ENCODE measurements around the gene NACA. TPM values are rescaled to one million over a fixed set of nuclear protein-coding genes. Genes with fewer than 3 reads are reported as not detected.
A peak's percentile ranks its signal among the peaks of the same experiment; 100 is the strongest.
"Not testable (repeated sequence)": the region's sequence is repeated elsewhere in the genome, so short reads cannot be mapped to it uniquely, and the experiment has no call there.

The NACA gene
- total RNA-seq, 3 donors from 2014 or later: 507 to 753 (median 639) TPM

DNA sequence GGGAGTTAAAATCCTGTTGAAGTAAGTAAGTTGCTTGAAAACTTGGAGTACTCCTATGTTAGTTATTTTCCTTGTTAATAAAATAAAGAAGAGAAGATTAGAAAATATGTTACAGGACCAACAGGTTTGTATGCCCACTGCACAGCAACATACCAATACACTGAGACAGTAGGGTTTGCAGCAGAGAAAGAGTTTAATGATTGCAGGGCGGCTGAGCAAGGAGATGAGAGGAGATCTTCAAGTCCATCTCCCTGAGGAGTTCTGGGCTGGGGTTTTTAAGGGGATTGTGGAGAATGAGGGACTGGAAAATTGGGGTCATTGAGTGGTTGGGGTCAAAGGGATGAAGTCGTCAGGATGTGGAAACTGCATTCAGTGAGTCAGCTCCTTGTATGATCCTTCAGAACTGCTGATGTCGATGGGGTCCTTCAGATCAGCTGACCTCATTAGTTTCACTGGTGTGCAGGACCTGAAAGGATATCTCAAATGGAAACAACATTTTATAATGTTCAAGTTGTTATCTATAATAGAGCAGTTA lies 33.7 kb upstream of the NACA start:
- no peaks in the 10 kb centered on the region for H3K4me1 ChIP-seq (ENCODE audit: low read depth)
- H3K4me3 ChIP-seq: no peak overlapping the region
- no peak for DNase-seq
- peaks cover 13% of the 10 kb centered on the region for H3K9me3 ChIP-seq
- H3K36me3 ChIP-seq (ENCODE audit: low read depth): no peaks in the 10 kb centered on the region
- TF ChIP-seq, protein P1, sequence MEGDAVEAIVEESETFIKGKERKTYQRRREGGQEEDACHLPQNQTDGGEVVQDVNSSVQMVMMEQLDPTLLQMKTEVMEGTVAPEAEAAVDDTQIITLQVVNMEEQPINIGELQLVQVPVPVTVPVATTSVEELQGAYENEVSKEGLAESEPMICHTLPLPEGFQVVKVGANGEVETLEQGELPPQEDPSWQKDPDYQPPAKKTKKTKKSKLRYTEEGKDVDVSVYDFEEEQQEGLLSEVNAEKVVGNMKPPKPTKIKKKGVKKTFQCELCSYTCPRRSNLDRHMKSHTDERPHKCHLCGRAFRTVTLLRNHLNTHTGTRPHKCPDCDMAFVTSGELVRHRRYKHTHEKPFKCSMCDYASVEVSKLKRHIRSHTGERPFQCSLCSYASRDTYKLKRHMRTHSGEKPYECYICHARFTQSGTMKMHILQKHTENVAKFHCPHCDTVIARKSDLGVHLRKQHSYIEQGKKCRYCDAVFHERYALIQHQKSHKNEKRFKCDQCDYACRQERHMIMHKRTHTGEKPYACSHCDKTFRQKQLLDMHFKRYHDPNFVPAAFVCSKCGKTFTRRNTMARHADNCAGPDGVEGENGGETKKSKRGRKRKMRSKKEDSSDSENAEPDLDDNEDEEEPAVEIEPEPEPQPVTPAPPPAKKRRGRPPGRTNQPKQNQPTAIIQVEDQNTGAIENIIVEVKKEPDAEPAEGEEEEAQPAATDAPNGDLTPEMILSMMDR (IDR thresholded peaks at IDR 0.05): no peak
- intact Hi-C loops (cut with DNase I, micrococcal nuclease): loop anchor here in 1 of 2 donors (2.0 kb wide), 1 partner anchor 228 kb away; no protein-coding TSS in a partner anchor
- ATAC-seq: no peak

DNA sequence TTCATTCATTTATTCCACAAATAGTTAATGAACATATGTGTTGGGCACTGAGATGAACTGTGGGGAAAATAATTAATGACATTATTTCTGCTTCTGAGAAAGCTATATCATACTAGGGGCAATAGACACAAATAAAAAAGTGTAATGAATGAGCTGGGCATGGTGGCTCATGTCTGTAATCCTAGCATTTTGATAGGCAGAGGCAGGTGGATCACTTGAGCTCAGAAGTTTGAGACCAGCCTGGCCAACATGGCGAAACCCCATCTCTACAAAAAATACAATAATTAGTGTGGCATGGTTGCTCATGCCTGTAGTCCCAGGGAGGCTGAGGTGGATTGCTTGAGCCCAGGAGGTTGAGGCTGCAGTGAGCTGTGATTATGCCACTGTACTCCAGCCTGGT lies 32.9 kb upstream of the NACA start:
- DNase-seq; ATAC-seq; H3K4me3 ChIP-seq; H3K4me1 ChIP-seq (ENCODE audit: low read depth); H3K36me3 ChIP-seq (ENCODE audit: low read depth): not testable (repeated sequence)
- intact Hi-C loops (cut with DNase I, micrococcal nuclease): loop anchor here (2.0 kb wide), 1 partner anchor 229 kb away; no protein-coding TSS in a partner anchor
- peaks cover 13% of the 10 kb centered on the region for H3K9me3 ChIP-seq

DNA sequence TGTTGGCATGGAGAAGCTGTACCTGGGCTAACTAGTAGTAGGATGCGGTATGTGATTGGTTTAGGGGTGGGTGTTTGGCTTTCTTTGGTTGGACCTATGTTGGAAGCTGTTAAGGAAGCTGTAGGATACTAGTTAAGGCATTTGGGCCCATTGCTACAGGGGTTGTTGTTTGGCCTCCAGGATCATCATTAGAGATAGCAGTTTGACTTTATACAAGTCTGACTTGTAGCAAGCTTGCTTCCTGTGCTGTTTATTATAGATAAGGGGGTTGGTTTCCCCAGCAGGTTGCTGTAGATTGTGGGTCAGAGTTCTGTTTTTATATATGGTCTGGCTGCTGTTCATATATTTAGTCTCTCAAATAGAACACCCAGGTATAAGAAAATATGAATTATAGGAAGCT lies 28.5 kb upstream of the NACA start:
- Histone ChIP-seq H3K4me3 (no peak overlapping the region), H3K36me3 (ENCODE audit: low read depth) (no peaks in the 10 kb centered on the region), H3K4me1 (ENCODE audit: low read depth) (no peaks in the 10 kb centered on the region), H3K9me3 (peaks cover 7% of the 10 kb centered on the region)
- intact Hi-C loops (cut with DNase I, micrococcal nuclease): no loop called here
- ATAC-seq (no peak), DNase-seq (no peak)
- TF ChIP-seq, protein P1 (IDR thresholded peaks at IDR 0.05): no peak

DNA sequence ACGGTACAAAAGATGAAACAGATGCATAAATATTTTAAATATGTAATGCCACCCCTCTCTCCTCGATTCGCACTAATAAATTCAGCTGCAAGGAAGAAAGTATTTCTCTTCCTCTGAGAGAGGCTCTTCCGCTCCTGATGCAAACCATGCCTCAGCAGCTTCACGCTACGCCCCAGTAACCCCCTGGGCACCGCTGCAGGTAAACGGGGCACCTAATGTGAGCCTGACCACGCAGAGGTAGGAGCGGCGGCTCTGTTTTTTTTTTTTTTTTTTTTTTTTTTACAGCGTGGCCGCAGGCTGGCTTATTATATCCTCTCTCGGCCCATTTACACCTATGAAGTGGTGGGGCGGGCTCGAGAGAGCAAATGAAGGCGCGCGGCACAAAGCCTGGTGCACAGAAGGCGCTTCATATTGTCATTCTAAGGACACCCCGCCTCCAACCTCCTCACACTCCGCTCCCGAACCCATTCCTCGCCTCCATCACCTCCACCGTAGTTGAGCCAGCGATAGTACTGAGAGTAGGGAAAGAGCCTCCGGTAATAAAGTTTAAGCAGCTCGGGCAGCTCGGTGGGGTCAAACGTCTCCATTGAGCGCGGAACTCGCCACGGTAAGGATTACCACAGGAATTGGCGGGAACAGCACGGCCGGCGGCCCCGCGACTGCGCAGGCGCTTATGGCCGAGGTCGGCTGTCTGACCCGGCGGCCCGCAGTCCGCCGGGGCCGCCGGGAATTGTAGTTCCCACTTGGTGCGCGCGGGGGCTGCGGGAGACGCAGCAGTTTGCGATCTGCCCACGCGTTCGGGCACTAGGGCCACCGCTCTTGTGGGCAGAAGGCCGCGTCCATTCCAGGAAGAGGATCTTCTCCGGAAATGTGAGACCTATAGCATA lies 26.9 kb upstream of the NACA start, which contains the start of gene PRIM1:
TSS of gene PRIM1 (minus strand) at position 612 of the 887 bp plus-strand sequence. CDS start at position 587, 25 bp downstream.
- intact Hi-C loops (cut with DNase I, micrococcal nuclease): no loop called here
- no peaks in the 10 kb centered on the region for H3K4me1 ChIP-seq (ENCODE audit: low read depth)
- TF ChIP-seq, protein P1 (IDR thresholded peaks at IDR 0.05): no peak
- no peaks in the 10 kb centered on the region for H3K36me3 ChIP-seq (ENCODE audit: low read depth)
- H3K9me3 ChIP-seq: no peaks in the 10 kb centered on the region
- ATAC-seq: peak; percentile 96
- peak; percentile 88 to 90 (median 90) for DNase-seq
- H3K4me3 ChIP-seq: peak within 1 kb of the TSS; percentile 51

DNA sequence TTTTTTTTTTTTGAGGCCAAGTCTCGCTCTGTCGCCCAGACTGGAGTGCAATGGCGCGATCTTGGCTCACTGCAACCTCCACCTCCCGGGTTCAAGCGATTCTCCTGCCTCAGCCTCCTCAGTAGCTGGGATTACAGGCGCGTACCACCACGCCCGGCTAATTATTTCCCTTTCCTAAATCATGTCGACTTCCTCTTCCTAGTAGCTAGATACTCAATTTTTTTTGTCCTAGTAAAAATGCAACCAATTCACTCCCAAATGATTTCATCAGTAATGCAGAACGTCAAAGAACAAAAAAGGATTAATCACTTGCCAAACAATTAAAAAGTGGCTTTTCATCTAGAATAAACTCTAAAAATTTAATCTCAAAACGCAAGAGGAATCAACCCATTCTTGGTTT lies 25.5 kb upstream of the NACA start:
- DNase-seq; H3K9me3 ChIP-seq; H3K36me3 ChIP-seq (ENCODE audit: low read depth); intact Hi-C loops (cut with DNase I, micrococcal nuclease); H3K4me1 ChIP-seq (ENCODE audit: low read depth); H3K4me3 ChIP-seq; ATAC-seq: not testable (repeated sequence)

DNA sequence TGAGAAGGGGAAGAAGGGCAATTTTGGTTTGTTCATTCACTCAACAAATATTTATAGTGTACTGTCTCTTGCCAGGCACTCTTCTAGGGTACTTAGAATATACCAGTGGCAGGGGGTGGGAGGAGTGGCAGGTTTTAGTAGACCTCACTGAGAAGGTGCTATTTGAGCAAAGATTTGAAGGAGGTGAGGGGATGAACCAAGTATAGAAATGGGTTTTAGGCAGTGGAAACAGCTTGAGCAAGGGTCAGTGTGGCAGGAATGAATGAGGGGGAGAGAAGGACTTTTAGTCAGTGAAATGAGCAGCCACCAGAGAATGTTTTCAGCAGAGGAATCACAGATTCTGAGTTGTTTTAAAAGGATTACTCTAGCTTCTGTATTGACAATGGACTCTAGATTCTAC lies 24.8 kb upstream of the NACA start:
- DNase-seq: no peak
- H3K36me3 ChIP-seq (ENCODE audit: low read depth): no peaks in the 10 kb centered on the region
- H3K9me3 ChIP-seq: no peaks in the 10 kb centered on the region
- no peak for ATAC-seq
- H3K4me3 ChIP-seq: no peak overlapping the region
- intact Hi-C loops (cut with DNase I, micrococcal nuclease): no loop called here
- TF ChIP-seq, protein P1 (IDR thresholded peaks at IDR 0.05): no peak
- H3K4me1 ChIP-seq (ENCODE audit: low read depth): no peaks in the 10 kb centered on the region
